Measurements from ENCODE around the gene MYO3B.

MYO3B gene

DNA sequence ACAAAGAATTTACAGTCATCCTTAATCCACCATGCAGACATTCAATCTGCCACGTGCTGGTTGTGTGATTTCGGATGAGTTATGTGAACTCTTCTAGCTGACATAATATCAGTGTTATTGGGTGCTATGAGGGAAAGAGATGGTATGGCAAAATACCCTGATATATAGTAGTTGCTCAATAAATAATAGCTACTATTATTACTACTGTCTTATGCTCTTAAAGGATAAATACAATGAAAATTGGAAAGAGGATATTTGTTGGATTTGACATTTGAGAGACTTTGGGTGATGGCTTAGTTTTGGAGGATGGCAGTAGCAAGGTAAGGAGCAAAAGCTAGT is 86.5 kb downstream of the MYO3B start:
- DNase-seq (ENCODE audit: low spot score) = no peak
- in situ Hi-C loops (cut with MboI; ENCODE audit: low sequenced_read_pairs, unreplicated experiment) = no loop called here
- TF ChIP-seq, protein P1, sequence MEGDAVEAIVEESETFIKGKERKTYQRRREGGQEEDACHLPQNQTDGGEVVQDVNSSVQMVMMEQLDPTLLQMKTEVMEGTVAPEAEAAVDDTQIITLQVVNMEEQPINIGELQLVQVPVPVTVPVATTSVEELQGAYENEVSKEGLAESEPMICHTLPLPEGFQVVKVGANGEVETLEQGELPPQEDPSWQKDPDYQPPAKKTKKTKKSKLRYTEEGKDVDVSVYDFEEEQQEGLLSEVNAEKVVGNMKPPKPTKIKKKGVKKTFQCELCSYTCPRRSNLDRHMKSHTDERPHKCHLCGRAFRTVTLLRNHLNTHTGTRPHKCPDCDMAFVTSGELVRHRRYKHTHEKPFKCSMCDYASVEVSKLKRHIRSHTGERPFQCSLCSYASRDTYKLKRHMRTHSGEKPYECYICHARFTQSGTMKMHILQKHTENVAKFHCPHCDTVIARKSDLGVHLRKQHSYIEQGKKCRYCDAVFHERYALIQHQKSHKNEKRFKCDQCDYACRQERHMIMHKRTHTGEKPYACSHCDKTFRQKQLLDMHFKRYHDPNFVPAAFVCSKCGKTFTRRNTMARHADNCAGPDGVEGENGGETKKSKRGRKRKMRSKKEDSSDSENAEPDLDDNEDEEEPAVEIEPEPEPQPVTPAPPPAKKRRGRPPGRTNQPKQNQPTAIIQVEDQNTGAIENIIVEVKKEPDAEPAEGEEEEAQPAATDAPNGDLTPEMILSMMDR (IDR thresholded peaks at IDR 0.05; ENCODE audit: borderline replicate concordance, control extremely low read depth, extremely low read depth, insufficient read depth, missing control alignments) = no peak

DNA sequence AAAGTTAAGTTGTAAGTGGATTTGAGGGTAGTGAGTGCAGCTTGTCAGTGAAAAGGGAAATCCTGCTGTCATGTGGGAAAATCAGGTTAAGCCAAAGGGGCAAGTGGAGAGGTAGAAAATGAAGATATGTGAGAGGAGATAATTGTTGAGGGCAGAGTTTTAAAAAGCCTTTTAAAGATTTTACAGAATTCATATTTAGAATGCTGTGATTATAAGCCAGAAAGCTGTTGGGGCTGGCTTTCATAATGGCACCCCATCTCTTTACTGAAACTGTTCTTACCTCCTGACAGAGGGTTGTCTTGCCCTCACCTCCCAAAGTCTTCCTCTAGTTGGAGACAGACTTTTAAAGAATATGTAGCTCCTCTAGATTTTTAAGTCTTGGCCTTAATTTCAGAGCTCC is 86.9 kb downstream of the MYO3B start:
- DNase-seq (ENCODE audit: low spot score) = no peak
- in situ Hi-C loops (cut with MboI; ENCODE audit: low sequenced_read_pairs, unreplicated experiment) = no loop called here
- TF ChIP-seq, protein P1 (IDR thresholded peaks at IDR 0.05; ENCODE audit: borderline replicate concordance, control extremely low read depth, extremely low read depth, insufficient read depth, missing control alignments) = no peak

- no peak for DNase-seq (ENCODE audit: low spot score)
- in situ Hi-C loops (cut with MboI; ENCODE audit: low sequenced_read_pairs, unreplicated experiment) = no loop called here
Measured at GRCh38 chr2:170265321-170265720, 87.4 kb downstream of the MYO3B start.

DNA sequence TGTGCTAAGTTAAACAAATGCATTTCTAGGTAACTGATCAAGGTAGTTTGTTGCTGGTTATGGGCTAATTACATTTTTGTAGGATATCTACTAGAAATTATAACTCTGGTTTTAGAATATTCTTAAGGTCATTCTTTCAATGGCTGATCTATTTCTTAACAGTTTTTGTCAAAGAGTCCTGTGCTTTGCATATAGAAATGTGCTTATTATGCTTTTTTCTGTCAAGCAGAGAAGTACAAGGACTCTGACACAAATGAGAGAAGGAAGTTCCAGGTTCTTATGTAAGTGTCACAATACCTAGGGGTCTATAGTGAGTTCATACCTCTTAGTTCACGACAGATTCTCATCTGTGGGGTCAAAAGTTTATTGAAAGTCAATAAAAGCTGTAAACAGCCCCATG is 88.4 kb downstream of the MYO3B start:
- in situ Hi-C loops (cut with MboI; ENCODE audit: low sequenced_read_pairs, unreplicated experiment) = no loop called here
- TF ChIP-seq, protein P1 (IDR thresholded peaks at IDR 0.05; ENCODE audit: borderline replicate concordance, control extremely low read depth, extremely low read depth, insufficient read depth, missing control alignments) = no peak
- DNase-seq (ENCODE audit: low spot score) = no peak

More at GRCh38 chr2:170265321-170265720, 87.4 kb downstream of the MYO3B start:
- TF ChIP-seq, protein P1 (IDR thresholded peaks at IDR 0.05; ENCODE audit: borderline replicate concordance, control extremely low read depth, extremely low read depth, insufficient read depth, missing control alignments) = no peak

DNA sequence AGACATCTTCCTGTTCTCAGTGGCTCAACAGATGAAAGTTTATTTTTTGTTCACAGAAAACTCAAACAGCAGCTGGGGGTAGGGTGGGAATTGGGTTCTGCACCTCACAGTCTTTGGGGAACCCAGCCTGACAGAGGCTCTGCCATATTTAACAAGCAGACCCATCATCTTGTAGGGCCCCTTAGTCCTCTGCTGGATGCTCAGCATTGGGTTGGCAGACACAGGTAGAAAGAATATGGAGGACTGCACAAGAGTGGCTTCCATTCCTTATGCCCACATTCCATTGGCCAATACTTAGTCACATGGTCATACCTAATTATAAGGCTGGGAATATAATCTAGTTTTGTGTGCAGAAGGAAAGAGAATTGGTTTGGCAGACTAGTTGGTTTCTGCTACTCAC is 89.1 kb downstream of the MYO3B start:
- DNase-seq (ENCODE audit: low spot score) = no peak
- TF ChIP-seq, protein P1 (IDR thresholded peaks at IDR 0.05; ENCODE audit: borderline replicate concordance, control extremely low read depth, extremely low read depth, insufficient read depth, missing control alignments) = no peak
- in situ Hi-C loops (cut with MboI; ENCODE audit: low sequenced_read_pairs, unreplicated experiment) = no loop called here

- TF ChIP-seq, protein P1 (IDR thresholded peaks at IDR 0.05; ENCODE audit: borderline replicate concordance, control extremely low read depth, extremely low read depth, insufficient read depth, missing control alignments) = no peak
- in situ Hi-C loops (cut with MboI; ENCODE audit: low sequenced_read_pairs, unreplicated experiment) = no loop called here
- no peak for DNase-seq (ENCODE audit: low spot score)
Measured at GRCh38 chr2:170270278-170270864, 92.4 kb downstream of the MYO3B start.
